Activated CD8-positive, alpha-beta memory T cell treated with anti-CD3 and anti-CD28 coated beads, Interleukin-2, amount 50 U/mL, for 1 hour (primary cell): ENCODE measurements around the gene ATOH1.

Experiments
- DNase-seq: peaks from one replicate; pipeline ENCODE4 v3.0.0-alpha.2; 2020; ENCODE audit errors: extremely low read depth

The ATOH1 gene, protein sequence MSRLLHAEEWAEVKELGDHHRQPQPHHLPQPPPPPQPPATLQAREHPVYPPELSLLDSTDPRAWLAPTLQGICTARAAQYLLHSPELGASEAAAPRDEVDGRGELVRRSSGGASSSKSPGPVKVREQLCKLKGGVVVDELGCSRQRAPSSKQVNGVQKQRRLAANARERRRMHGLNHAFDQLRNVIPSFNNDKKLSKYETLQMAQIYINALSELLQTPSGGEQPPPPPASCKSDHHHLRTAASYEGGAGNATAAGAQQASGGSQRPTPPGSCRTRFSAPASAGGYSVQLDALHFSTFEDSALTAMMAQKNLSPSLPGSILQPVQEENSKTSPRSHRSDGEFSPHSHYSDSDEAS

GRCh38 chr4:93828332-93828994 is at the start of gene ATOH1:
ATOH1 (plus strand) TSS chr4:93828753; CDS start chr4:93828927, 174 bp downstream.
- DNase-seq, result no peak

- DNase-seq, result no peak
Measured at GRCh38 chr4:93779228-93779627, 49.3 kb upstream of the ATOH1 start.

DNA sequence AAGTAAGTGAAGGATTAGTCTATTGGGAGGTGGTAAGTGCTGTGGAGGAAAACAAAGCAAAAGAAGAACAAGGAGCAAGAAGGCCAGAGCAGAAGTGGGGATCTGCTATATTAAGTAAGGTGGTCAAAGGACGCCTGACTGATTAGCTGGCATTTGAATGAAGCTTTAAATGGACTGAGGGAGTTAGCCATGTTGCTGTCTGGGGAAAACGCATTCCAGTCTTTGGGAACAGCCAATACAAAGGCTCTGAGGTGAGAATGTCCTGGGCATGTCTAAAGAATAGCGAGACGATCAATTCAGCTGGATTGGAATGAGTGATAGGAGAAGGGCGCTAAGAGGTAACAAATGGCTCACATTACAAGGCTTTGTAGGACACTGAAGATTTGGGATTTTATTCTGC is 48.5 kb upstream of the ATOH1 start:
- DNase-seq, result no peak

GRCh38 chr4:93781198-93781597 is 47.4 kb upstream of the ATOH1 start:
- DNase-seq, result no peak

DNA sequence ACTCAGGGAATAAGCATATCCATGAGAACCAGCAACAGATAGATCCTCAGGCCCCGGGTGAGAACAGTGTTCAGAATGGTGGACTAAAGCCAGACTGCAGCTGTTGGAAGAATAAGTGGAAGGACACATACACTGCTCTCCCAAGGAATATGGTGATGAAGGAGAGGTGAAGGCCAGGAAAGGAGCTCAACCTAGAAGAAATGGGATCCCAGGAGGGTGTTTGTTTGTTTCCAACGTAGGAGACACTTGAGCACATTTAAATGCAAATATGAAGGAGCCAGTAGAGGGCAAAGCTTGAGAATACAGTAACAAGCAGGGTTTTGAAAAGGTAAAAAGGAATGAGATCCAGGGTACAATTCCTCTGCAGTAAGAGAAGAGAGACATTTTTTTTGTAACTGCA is 42.4 kb upstream of the ATOH1 start:
- DNase-seq, result no peak

GRCh38 chr4:93788712-93789111 is 39.8 kb upstream of the ATOH1 start:
- no peak for DNase-seq

- no peak for DNase-seq
Measured at GRCh38 chr4:93791570-93792195, 36.9 kb upstream of the ATOH1 start.

- DNase-seq, result no peak
Measured at GRCh38 chr4:93802045-93802444, 26.5 kb upstream of the ATOH1 start.

- DNase-seq, result no peak
Measured at GRCh38 chr4:93809773-93810172, 18.8 kb upstream of the ATOH1 start.

- DNase-seq, result no peak
Measured at GRCh38 chr4:93810340-93810992, 18.1 kb upstream of the ATOH1 start.

GRCh38 chr4:93813092-93813491 is 15.5 kb upstream of the ATOH1 start:
- DNase-seq, result no peak

GRCh38 chr4:93814141-93814540 is 14.4 kb upstream of the ATOH1 start:
- no peak for DNase-seq

- no peak for DNase-seq
Measured at GRCh38 chr4:93814722-93815121, 13.8 kb upstream of the ATOH1 start.

DNA sequence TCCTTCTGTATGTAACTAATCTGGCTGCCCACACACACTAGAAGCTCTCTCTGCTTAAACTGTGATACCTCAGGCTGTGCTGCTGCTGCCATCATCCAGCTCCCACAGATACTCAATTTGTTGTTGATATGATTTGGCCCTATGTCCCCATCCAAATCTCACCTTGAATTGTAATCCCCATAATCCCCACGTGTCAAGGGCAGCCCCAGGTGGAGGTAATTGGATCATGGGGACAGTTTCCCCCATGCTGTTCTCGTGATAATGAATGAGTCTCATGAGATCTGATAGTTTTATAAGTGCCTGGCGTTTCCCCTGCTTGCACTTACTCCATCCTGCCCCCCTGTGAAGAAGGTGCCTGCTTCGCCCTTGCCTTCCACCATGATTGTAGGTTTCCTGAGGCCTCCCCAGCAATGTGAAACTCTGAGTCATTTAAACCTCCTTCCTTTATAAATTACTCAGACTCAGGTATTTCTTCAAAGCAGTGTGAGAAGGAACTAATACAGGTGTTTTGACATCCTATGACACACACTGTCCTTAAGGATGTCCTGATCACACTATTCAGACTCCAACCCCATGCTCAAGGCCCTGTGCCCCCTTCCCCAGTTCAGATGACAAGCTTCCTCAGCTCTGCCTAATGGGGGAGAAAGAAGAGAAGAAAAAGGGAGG is 2.9 kb upstream of the ATOH1 start:
- no peak for DNase-seq

- no peak for DNase-seq
Measured at GRCh38 chr4:93827272-93827947, 1.1 kb upstream of the ATOH1 start.

DNA sequence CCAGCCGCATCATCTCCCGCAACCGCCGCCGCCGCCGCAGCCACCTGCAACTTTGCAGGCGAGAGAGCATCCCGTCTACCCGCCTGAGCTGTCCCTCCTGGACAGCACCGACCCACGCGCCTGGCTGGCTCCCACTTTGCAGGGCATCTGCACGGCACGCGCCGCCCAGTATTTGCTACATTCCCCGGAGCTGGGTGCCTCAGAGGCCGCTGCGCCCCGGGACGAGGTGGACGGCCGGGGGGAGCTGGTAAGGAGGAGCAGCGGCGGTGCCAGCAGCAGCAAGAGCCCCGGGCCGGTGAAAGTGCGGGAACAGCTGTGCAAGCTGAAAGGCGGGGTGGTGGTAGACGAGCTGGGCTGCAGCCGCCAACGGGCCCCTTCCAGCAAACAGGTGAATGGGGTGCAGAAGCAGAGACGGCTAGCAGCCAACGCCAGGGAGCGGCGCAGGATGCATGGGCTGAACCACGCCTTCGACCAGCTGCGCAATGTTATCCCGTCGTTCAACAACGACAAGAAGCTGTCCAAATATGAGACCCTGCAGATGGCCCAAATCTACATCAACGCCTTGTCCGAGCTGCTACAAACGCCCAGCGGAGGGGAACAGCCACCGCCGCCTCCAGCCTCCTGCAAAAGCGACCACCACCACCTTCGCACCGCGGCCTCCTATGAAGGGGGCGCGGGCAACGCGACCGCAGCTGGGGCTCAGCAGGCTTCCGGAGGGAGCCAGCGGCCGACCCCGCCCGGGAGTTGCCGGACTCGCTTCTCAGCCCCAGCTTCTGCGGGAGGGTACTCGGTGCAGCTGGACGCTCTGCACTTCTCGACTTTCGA is 654 bp downstream of the ATOH1 start:
- DNase-seq, result no peak

DNA sequence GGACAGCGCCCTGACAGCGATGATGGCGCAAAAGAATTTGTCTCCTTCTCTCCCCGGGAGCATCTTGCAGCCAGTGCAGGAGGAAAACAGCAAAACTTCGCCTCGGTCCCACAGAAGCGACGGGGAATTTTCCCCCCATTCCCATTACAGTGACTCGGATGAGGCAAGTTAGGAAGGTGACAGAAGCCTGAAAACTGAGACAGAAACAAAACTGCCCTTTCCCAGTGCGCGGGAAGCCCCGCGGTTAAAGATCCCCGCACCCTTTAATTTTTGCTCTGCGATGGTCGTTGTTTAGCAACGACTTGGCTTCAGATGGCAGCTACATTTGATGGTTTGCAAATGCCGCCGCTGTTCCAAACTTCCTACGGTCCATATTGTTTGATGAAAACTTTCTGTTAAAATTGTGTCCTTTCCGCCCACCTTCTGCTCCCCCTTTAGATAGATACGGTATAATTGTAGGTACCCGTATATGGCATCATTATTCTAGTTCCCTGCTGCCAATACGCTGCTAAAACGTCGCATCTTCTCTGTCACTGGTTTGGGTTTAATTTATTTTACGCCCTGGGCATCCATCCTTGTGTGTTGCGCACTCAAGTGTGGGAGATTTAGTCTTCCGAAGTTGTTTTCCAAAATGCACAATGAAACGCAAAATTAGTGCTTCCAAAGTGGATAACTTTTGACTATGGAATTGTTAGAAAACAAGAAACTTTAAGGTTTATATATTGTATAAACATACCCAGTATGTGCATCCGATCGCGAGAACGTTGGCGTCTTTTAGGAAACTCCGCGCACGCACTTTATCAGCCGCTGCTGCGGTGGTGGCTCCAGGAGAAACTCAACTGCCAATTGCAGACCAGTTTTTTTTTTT is 1.5 kb downstream of the ATOH1 start:
- no peak for DNase-seq

DNA sequence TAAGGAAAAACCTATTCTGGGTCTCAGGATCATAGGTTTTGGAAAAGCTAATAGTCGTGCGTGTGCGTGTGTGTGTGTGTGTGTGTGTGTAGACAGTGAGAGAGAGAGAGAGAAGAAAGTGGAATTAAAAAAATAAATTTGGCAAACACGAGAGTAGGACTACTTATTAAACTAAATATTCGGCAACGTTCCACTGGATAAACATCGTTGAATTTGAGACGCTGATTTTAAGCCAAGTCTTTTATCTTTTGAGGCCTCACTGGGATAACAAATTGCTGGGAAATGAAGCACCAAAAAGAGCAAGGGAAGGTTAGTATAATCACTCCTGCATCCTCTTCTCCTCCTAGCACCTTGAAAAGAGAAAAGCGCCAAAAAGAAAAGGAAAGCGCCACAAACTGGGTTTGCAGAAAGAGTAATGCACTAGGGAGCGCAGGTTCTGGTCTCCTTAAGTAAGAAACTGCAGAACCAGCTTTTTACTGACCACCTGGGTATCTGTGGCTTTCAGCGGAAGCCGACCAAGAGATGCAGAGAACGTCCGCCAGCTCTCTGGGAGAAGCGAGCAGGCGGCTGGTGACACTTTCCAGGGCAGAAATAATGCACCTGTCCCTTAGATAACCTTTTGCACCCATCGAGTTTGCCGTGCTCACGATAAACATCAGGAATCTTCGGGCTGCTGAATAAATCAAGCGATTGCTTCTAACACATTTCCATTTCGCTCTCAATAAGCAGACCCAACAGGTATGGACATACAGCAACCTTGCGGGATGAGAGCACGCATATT is 3.4 kb downstream of the ATOH1 start:
- no peak for DNase-seq
